GM12891 (cell line): ENCODE results near the gene NEURL2.
"Not testable (repeated sequence)": the region's sequence is repeated elsewhere in the genome, so short reads cannot be mapped to it uniquely, and the experiment has no call there.

Experiments used
- DNase-seq: peaks from one replicate; pipeline ENCODE4 v3.0.0; 2011; ENCODE audit warnings: low spot score; ENCODE audit not compliant: insufficient read length
- FAIRE-seq: peaks from 2 replicates; lab custom pipeline; 2011; peaks lifted over from hg19 to GRCh38; lab: Jason Lieb, UNC
- PAX5 ChIP-seq: IDR thresholded peaks from 2 replicates; pipeline ENCODE4 v1.6.1; 2011; ENCODE audit warnings: low read length, moderate library complexity, mild to moderate bottlenecking; ENCODE audit not compliant: insufficient read depth, severe bottlenecking
- POLR2A ChIP-seq: IDR thresholded peaks from 2 replicates; pipeline ENCODE4 v1.6.1; 2011; ENCODE audit warnings: low read depth, low read length, control low read depth
- POLR2AphosphoS5 ChIP-seq: IDR thresholded peaks from 2 replicates; pipeline ENCODE4 v1.6.1; 2011; ENCODE audit warnings: low read depth, low read length, control low read depth
- POU2F2 ChIP-seq: IDR thresholded peaks from 2 replicates; pipeline ENCODE4 v1.6.1; 2011; ENCODE audit warnings: low read depth, mild to moderate bottlenecking, control low read depth, low read length, moderate library complexity
- SPI1 ChIP-seq: IDR thresholded peaks from 2 replicates; pipeline ENCODE4 v1.6.1; 2011; ENCODE audit warnings: low read depth, low read length, control low read depth
- TAF1 ChIP-seq: IDR thresholded peaks from 2 replicates; pipeline ENCODE4 v1.6.1; 2011; ENCODE audit warnings: low read depth, low read length, control low read depth

NEURL2 gene

GRCh38 chr20:45910670-45911485 lies 19.9 kb upstream of the NEURL2 start:
- peak; percentile 96 for DNase-seq
- FAIRE-seq = peak; percentile 88
- TF ChIP-seq POLR2A (0 out of 2 replicates have a peak, but pooled peaks have one; percentile 1), TAF1 (no peak)

DNA sequence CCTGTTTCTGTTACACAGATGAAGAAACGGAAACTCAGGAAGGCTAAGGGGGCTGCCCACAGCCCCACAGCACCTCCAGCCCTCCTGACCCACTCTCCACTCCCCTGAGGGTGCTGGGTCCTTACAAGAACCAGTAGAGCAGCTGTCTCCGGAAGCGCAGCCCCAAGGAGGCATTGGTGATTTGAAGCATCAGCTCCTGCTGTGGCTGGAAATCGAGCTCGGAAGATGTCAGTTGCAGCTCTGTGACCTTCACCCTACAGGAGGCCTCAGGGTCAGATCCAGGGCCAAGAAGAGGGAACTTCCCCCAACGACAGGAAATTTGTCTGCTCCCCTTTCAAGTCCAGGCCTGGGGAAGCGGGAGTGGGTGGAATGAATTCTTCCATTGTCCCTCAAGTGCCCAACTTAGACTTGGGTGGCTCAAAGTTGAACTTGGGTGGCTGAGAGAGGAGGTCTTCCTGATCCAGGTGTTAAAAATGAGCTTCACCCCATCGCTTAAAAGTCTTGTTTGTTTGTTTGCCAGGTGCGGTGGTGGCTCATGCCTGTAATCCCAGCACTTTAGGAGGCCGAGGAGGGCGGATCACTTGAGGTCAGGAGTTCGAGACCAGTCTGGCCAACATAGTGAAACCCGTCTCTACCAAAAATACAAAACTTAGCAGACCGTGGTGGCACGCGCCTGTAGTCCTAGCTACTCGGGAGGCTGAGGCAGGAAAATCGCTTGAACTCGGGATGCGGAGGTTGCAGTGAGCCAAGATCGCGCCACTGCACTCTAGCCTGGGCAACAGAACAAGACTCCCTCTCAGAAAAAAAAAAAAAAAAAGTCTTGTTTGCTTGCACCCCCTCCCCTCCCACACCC lies 19.0 kb upstream of the NEURL2 start:
- DNase-seq = no peak
- no peak for FAIRE-seq
- no peak for TF ChIP-seq PAX5

GRCh38 chr20:45909336-45909808 lies 18.4 kb upstream of the NEURL2 start:
- no peak for DNase-seq
- TF ChIP-seq POLR2AphosphoS5 (no peak), POU2F2 (no peak), PAX5 (no peak), POLR2A (no peak), SPI1 (no peak), TAF1 (no peak)
- no peak for FAIRE-seq

GRCh38 chr20:45908084-45908483 lies 17.1 kb upstream of the NEURL2 start:
- TF ChIP-seq POLR2AphosphoS5 = no peak
- no peak for TF ChIP-seq PAX5
- no peak for TF ChIP-seq SPI1
- TF ChIP-seq TAF1 = no peak
- TF ChIP-seq POLR2A = no peak
- no peak for TF ChIP-seq POU2F2
- no peak for DNase-seq

GRCh38 chr20:45907219-45907948 lies 16.4 kb upstream of the NEURL2 start:
- FAIRE-seq (no peak), DNase-seq (no peak)
- TF ChIP-seq TAF1 (no peak), POLR2A (no peak), POLR2AphosphoS5 (no peak), POU2F2 (no peak), PAX5 (no peak), SPI1 (no peak)

More at GRCh38 chr20:45908084-45908483, 17.1 kb upstream of the NEURL2 start:
- FAIRE-seq = no peak

DNA sequence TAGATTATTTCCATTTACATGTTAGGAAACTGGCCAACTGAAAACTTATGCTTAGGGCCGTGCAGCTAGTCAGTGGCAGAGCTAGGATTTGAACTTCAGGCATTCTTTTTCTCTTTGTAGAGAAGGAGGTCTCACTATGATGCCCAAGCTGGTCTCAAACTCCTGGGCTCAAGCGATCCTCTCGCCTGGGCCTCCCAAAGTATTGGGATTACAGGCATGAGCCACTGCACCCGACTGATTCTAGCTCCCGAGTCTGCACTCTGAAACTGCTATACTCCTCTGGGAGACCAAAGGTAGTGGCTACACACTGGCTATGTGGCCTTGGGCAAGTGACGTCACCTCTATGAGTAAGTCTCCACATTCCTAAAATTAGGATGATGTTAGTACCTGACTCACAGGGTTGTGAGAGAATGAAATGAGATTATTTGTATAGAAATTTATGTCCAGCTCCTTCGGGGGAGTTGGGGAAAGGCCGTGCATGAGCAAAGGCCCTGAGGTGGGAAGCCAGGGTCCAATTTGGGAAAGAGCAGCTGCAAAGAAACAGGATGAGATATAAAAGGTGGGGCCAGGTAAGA lies 14.6 kb upstream of the NEURL2 start:
- DNase-seq (no peak), FAIRE-seq (no peak)
- TF ChIP-seq SPI1 = no peak
- TF ChIP-seq TAF1 = no peak
- TF ChIP-seq PAX5 = no peak
- TF ChIP-seq POLR2A = no peak
- no peak for TF ChIP-seq POLR2AphosphoS5
- TF ChIP-seq POU2F2 = no peak

GRCh38 chr20:45904583-45905504 lies 13.8 kb upstream of the NEURL2 start:
- DNase-seq = no peak
- no peak for FAIRE-seq
- TF ChIP-seq SPI1 = no peak
- no peak for TF ChIP-seq TAF1
- no peak for TF ChIP-seq POU2F2
- TF ChIP-seq POLR2A = no peak
- TF ChIP-seq PAX5 = no peak
- no peak for TF ChIP-seq POLR2AphosphoS5

- FAIRE-seq (no peak), DNase-seq (no peak)
- TF ChIP-seq POU2F2 = no peak
- TF ChIP-seq POLR2A = no peak
- no peak for TF ChIP-seq PAX5
- TF ChIP-seq POLR2AphosphoS5 = no peak
- no peak for TF ChIP-seq SPI1
- no peak for TF ChIP-seq TAF1
These were observed 11.2 kb upstream of the NEURL2 start for GRCh38 chr20:45902199-45902701.

- FAIRE-seq, DNase-seq: not testable (repeated sequence)
These were observed 10.3 kb upstream of the NEURL2 start for GRCh38 chr20:45901332-45901731.
